ENCODE results near the gene LILRA1. TPM values are rescaled to one million over a fixed set of nuclear protein-coding genes. Genes with fewer than 3 reads are reported as not detected.

LILRA1 gene
- total RNA-seq, 1 donor from 2014 or later: not detected

DNA sequence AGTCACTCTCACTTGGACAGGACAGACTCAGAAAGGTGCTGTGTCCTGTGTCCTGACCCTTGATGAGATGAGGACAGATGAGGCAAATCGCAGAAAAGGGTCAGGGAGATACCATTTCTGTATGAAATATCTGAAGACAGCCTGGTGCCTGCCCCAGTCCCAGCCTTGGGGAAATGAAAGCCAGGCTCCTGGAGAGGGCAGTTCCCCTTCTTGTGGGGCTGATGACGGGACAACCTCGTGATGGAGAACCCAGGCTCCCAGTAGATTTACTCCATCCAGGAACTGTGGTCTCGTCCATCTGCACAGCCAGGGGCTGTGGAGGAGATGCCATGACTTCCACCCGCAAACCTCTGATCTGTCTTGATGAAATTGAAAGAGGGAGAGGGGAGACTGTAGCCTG is 50.6 kb downstream of the LILRA1 start:
- Mint-ChIP-seq H3K4me1 (ENCODE audit: unreplicated experiment) (no peaks in the 10 kb centered on the region), H3K27me3 (ENCODE audit: unreplicated experiment) (no peaks in the 10 kb centered on the region), H3K4me3 (ENCODE audit: unreplicated experiment) (no peak overlapping the region), H3K9me3 (ENCODE audit: unreplicated experiment) (peaks cover 30% of the 10 kb centered on the region), H3K36me3 (ENCODE audit: unreplicated experiment) (no peaks in the 10 kb centered on the region), H3K27ac (ENCODE audit: unreplicated experiment) (no peak overlapping the region)
- TF ChIP-seq, protein P1, sequence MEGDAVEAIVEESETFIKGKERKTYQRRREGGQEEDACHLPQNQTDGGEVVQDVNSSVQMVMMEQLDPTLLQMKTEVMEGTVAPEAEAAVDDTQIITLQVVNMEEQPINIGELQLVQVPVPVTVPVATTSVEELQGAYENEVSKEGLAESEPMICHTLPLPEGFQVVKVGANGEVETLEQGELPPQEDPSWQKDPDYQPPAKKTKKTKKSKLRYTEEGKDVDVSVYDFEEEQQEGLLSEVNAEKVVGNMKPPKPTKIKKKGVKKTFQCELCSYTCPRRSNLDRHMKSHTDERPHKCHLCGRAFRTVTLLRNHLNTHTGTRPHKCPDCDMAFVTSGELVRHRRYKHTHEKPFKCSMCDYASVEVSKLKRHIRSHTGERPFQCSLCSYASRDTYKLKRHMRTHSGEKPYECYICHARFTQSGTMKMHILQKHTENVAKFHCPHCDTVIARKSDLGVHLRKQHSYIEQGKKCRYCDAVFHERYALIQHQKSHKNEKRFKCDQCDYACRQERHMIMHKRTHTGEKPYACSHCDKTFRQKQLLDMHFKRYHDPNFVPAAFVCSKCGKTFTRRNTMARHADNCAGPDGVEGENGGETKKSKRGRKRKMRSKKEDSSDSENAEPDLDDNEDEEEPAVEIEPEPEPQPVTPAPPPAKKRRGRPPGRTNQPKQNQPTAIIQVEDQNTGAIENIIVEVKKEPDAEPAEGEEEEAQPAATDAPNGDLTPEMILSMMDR (IDR thresholded peaks at IDR 0.05): no peak
- DNase-seq (ENCODE audit: extremely low spot score, unreplicated experiment): peak; percentile 48

DNA sequence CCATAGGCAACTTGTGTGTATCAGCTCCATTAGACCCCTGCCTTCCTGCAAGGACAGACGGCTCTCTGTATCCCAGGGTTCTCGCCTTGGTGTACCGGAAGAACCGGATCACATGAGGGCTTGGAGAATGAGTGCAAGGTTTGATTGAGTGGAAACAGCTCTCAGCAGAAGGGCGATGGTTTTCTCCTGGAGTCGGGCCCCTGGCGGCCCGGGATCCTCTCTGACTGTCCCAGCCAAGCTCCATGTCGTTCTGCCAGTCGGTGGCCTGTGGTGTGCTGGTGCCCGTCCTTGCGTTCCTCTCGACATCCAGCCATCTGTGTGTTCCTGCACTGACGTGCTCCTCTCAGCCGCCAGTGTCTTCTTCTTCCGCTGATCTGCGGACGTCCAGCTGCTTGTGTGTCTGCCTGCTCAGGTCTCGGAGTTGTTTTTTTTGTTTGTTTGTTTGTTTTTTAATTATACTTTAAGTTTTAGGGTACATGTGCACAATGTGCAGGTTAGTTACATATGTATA is 53.0 kb downstream of the LILRA1 start:
- Mint-ChIP-seq H3K9me3 (ENCODE audit: unreplicated experiment) (peaks cover 20% of the 10 kb centered on the region), H3K4me3 (ENCODE audit: unreplicated experiment) (no peak overlapping the region), H3K36me3 (ENCODE audit: unreplicated experiment) (no peaks in the 10 kb centered on the region), H3K27ac (ENCODE audit: unreplicated experiment) (no peak overlapping the region), H3K27me3 (ENCODE audit: unreplicated experiment) (no peaks in the 10 kb centered on the region), H3K4me1 (ENCODE audit: unreplicated experiment) (no peaks in the 10 kb centered on the region)
- TF ChIP-seq, protein P1 (IDR thresholded peaks at IDR 0.05): no peak
- no peak for DNase-seq (ENCODE audit: extremely low spot score, unreplicated experiment)

DNA sequence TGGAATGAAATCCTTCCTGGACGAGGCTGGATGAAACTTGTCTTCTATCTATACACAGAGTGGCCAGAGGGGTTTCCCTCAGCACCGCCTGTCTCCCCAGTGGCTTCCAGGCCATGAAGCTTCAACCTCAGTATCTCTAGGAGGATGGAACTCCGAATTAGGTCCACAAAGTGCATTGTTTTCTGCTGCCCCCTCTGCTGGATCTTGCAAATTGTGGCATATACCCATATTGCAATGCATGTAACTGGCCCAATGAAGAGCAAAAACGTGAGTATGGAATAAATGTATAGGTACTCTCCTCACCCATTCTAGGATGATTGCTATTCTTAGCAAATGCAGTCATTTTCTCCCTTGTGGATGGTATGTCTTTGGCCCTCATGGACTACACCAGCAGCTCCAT is 54.7 kb downstream of the LILRA1 start:
- H3K9me3 Mint-ChIP-seq (ENCODE audit: unreplicated experiment): peaks cover 20% of the 10 kb centered on the region
- no peak overlapping the region for H3K4me3 Mint-ChIP-seq (ENCODE audit: unreplicated experiment)
- peak; percentile 40 for DNase-seq (ENCODE audit: extremely low spot score, unreplicated experiment)
- H3K4me1 Mint-ChIP-seq (ENCODE audit: unreplicated experiment): no peaks in the 10 kb centered on the region
- no peak overlapping the region for H3K27ac Mint-ChIP-seq (ENCODE audit: unreplicated experiment)
- TF ChIP-seq, protein P1 (IDR thresholded peaks at IDR 0.05): no peak
- H3K36me3 Mint-ChIP-seq (ENCODE audit: unreplicated experiment): no peaks in the 10 kb centered on the region
- no peaks in the 10 kb centered on the region for H3K27me3 Mint-ChIP-seq (ENCODE audit: unreplicated experiment)

DNA sequence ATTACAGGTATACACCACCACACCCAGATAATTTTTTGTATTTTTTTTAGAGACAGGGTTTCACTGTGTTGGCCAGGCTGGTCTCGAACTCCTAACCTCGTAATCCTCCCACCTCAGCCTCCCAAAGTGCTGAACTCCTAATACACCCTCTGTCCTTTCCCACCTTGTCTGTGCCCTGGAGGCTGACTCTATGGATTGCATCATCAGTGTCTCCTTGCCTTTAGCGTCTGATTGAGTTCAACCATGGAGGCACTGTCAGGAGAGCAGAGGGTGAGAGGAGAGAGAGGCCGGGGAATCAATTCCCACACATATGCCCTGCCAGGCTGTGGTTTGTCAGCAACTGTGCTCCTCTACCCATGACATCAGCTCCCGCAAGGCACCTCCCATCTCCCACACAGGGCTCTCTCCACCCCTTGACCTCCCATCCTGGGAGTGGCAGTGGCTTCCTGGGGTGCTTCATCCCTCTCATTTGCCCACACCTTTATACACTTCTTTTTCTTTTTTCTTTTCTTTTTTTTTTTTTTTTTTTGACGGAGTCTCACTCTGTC is 56.8 kb downstream of the LILRA1 start:
- Mint-ChIP-seq H3K27ac (ENCODE audit: unreplicated experiment) (no peak overlapping the region), H3K4me1 (ENCODE audit: unreplicated experiment) (no peaks in the 10 kb centered on the region), H3K4me3 (ENCODE audit: unreplicated experiment) (no peak overlapping the region), H3K36me3 (ENCODE audit: unreplicated experiment) (no peaks in the 10 kb centered on the region), H3K9me3 (ENCODE audit: unreplicated experiment) (peaks cover 20% of the 10 kb centered on the region), H3K27me3 (ENCODE audit: unreplicated experiment) (no peaks in the 10 kb centered on the region)
- TF ChIP-seq, protein P1 (IDR thresholded peaks at IDR 0.05): no peak
- no peak for DNase-seq (ENCODE audit: extremely low spot score, unreplicated experiment)

Small RNAs within 50 kb of the gene (microRNA-seq; reads per million reads assigned to microRNA genes)
- not detected for gene MIR8061 (ENCODE audit: unreplicated experiment)

Other genes starting within 250 kb of the LILRA1 start
- gene LAIR1, start 228.7 kb upstream of the LILRA1 start, total RNA-seq: not detected in 2 replicates
- gene TTYH1, start 178.2 kb upstream of the LILRA1 start, total RNA-seq: not detected in 2 replicates
- 145 and 192 TPM in 2 replicates for gene LENG8, start 144.4 kb upstream of the LILRA1 start, total RNA-seq
- gene LENG9, start 129.9 kb upstream of the LILRA1 start, total RNA-seq: 11.0 and 11.1 TPM in 2 replicates
- 72.4 and 85.4 TPM in 2 replicates for gene CDC42EP5, start 120.3 kb upstream of the LILRA1 start, total RNA-seq
- not detected in 2 replicates for gene LAIR2, start 90.8 kb upstream of the LILRA1 start, total RNA-seq
- not detected in 2 replicates for gene LILRA2, start 19.8 kb upstream of the LILRA1 start, total RNA-seq
- not detected in 2 replicates for gene LILRB1, start 36.9 kb downstream of the LILRA1 start, total RNA-seq
- not detected in 2 replicates for gene LILRB4, start 69.4 kb downstream of the LILRA1 start, total RNA-seq
- gene KIR3DL3, start 130.8 kb downstream of the LILRA1 start, total RNA-seq: not detected in 2 replicates
- gene KIR2DL3, start 144.9 kb downstream of the LILRA1 start, total RNA-seq: not detected in 2 replicates
- gene KIR2DL1, start 176.2 kb downstream of the LILRA1 start, total RNA-seq: not detected in 2 replicates
- gene KIR2DL4, start 210.0 kb downstream of the LILRA1 start, total RNA-seq: not detected in 2 replicates
- gene KIR3DL1, start 222.8 kb downstream of the LILRA1 start, total RNA-seq: not detected in 2 replicates
- not detected in 2 replicates for gene KIR2DS4, start 239.0 kb downstream of the LILRA1 start, total RNA-seq

Data from osteocyte (in vitro differentiated cells).